Prostate gland (tissue), 2 donors: Measurements from ENCODE around the gene FMNL1. TPM values are rescaled to one million over a fixed set of nuclear protein-coding genes. Genes with fewer than 3 reads are reported as not detected.
A peak's percentile ranks its signal among the peaks of the same experiment; 100 is the strongest.

Source experiments
- DNase-seq: peaks from one replicate; pipeline ENCODE4 v3.0.0-alpha.2; 2019; ENCODE audit warnings: low spot score
- H3K27ac ChIP-seq, 2 donors: fragments of 200-600 bp; sonication (generic); 2 replicates each; pipeline ENCODE4 v1.5.1; 2017 to 2019
- H3K27me3 ChIP-seq: fragments of 200-600 bp; sonication (generic); replicated peaks from 2 replicates; pipeline ENCODE4 v1.5.1; 2019; ENCODE audit not compliant: insufficient read depth
- H3K36me3 ChIP-seq, 2 donors: fragments of 200-600 bp; sonication (generic); 1 replicate in 1 of 2; 2 replicates in 1 of 2; pipeline versions ENCODE4 v1.5.1 to v1.8.1; 2017 to 2019
- H3K4me1 ChIP-seq: fragments of 200-600 bp; sonication (generic); replicated peaks from 2 replicates; pipeline ENCODE4 v1.5.1; 2019
- H3K4me3 ChIP-seq, 2 donors: fragments of 200-600 bp; sonication (generic); 2 replicates each; pipeline ENCODE4 v1.5.1; 2017 to 2019
- H3K9me3 ChIP-seq: fragments of 200-600 bp; sonication (generic); 2 replicates; pipeline ENCODE4 v1.5.1; 2017
- CTCF ChIP-seq, 4 experiments: fragments of 200-600 bp in 2 of 4; fragments of 450-650 bp in 2 of 4; sonication (generic) in 2 of 4; IDR thresholded peaks; 1 replicate in 3 of 4; 2 replicates in 1 of 4; pipeline ENCODE4 v1.5.1; 2016 to 2019; ENCODE audit warnings: antibody characterized with exemption in 4 of 4, mild to moderate bottlenecking in 2 of 4, moderate library complexity in 2 of 4
- POLR2A ChIP-seq: fragments of 450-650 bp; IDR thresholded peaks from one replicate; pipeline ENCODE4 v1.6.1; 2016; ENCODE audit warnings: antibody characterized with exemption, mild to moderate bottlenecking
- POLR2AphosphoS5 ChIP-seq: sonication (generic); formaldehyde crosslinking; IDR thresholded peaks from one replicate; pipeline ENCODE4 v1.6.1; 2017; ENCODE audit warnings: antibody characterized with exemption
- WGBS: methylation state at CpG from one replicate; pipeline ENCODE4 v1.1.5; 2018; 5-methylcytosine and 5-hydroxymethylcytosine counted together
- intact Hi-C: fragments of 100-400 bp; cut with DNase I; formaldehyde crosslinking; loops from one replicate; pipeline ENCODE4 v1.14.2; 2022
- total RNA-seq, 2 donors: library from RNA; depleted of rRNA; stranded (reverse); fragments of >200 nt; gene quantifications; one replicate each; pipeline ENCODE4 v1.1.0, GENCODE V29; 2016

FMNL1 gene
- total RNA-seq = 10 to 100 TPM in 1 of 2 donors, 1 to 10 TPM in 1; 3.6 to 12.2 TPM

DNA sequence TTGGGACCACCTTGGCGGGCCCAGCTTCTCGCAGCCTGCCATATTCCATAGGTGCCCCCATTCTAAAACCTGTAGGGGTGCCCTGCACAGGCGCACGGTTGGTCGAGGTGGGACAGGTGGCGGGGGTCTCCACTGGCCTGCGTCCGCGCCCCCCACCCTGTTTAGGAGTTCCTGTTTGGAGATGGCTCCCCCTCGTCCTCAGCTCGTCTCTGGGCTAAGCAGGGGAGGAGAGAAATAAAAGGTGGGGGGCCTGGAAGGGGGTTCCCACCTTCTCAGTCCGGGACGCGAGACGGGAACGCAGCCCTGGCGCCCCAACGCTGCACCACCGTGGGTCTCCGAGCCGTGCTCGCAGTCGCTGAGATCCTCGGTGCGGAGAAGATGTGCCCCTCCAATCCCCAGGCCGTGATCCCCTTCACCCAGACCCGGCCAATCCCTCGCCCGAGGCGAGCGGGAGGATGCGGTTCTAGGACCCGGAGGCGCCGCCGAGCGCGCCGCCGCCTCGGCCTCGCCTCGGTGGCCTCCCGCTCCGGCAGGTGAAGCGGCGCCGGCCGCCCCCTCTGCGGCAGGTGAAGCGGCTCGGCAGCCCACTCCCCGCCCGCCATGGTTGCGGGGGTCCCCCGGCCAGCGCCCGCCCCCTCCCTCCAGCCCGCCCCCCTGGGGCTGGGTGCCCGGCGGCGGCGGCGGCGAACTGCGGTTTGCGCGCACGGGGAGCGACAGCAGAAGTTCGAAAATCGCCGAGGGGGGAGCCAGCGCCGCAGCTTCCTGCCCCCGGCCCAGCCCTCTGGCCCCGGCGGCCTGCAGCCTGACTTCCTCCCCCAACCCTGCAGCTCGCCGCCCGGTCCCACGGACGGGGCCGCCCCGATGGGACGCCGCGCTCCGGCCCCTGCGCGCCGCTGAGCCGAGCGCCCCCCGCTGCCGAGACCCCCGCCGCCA is at the start of gene FMNL1:
Gene FMNL1 (plus strand): TSS at position 805 of the 933 bp plus-strand sequence. CDS start 240 bp downstream, outside the sequence.
- peak within 1 kb of the TSS; percentile 48 to 54 for H3K4me3 ChIP-seq
- no peak for DNase-seq
- H3K4me1 ChIP-seq = no peaks in the 10 kb centered on the region
- TF ChIP-seq CTCF (IDR thresholded peaks at IDR 0.05) = no peak
- no peak for TF ChIP-seq POLR2AphosphoS5
- no peak for TF ChIP-seq POLR2A
- intact Hi-C loops = no loop called here
- H3K27me3 ChIP-seq = no peaks in the 10 kb centered on the region
- 5% methylated on average over 58 of the region's 98 CpGs for WGBS
- H3K36me3 ChIP-seq = no peaks in the 10 kb centered on the region
- no peaks in the 10 kb centered on the region for H3K9me3 ChIP-seq
- peak within 1 kb of the TSS in 1 of 2 donors; percentile 43 for H3K27ac ChIP-seq

- WGBS = 33% methylated on average over 5 of the region's 5 CpGs
- Histone ChIP-seq H3K9me3 (no peaks in the 10 kb centered on the region), H3K4me1 (peaks cover 8% of the 10 kb centered on the region), H3K27ac (peak overlapping the region; percentile 82 to 84), H3K27me3 (no peaks in the 10 kb centered on the region), H3K4me3 (no peak overlapping the region), H3K36me3 (no peaks in the 10 kb centered on the region)
- TF ChIP-seq POLR2A = no peak
- TF ChIP-seq CTCF (IDR thresholded peaks at IDR 0.05) = no peak
- TF ChIP-seq POLR2AphosphoS5 = no peak
- intact Hi-C loops = no loop called here
- no peak for DNase-seq
Observed at GRCh38 chr17:45172232-45172540, 49.5 kb upstream of the FMNL1 start.

DNA sequence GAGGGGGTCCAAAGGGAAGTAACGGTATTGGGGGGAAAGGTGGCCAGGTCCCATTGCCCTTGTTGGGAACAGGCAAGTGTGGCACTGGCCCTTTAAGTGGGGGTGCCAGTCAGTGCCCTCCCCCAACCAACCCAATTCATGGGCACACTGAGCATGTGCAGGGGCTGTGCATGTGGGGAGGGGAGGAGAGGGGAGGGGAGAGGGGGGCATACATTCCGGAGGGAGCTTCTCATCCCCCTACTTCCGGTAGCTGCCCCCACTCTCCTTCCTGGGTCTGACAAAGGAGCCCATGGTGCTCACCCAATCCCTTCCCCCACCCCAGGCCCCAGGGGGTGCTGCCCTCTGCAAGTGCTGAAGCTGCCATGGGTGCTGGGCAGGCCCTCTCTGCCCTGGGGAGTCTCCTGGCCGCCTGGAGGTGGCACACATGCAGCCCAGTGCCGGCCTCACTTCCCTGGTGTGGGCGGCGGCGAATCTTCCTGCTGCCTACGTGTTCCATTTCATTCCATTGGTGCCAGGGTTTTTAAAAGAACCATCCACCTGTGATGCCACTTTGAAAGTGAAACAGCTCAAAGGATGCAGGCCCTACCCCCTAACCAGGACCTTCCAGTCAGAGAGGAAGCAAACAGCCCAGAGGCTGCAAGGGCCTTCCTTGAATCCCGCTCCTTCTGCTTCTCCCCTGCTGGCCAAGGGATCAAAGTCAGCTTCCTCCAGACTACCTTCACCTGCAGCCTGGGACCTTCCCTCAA is 49.0 kb upstream of the FMNL1 start:
- 20% methylated on average over 10 of the region's 10 CpGs for WGBS
- no peaks in the 10 kb centered on the region for H3K36me3 ChIP-seq
- H3K4me3 ChIP-seq = peak overlapping the region in 1 of 2 donors; percentile 23
- H3K9me3 ChIP-seq = no peaks in the 10 kb centered on the region
- peak overlapping the region; percentile 82 to 84 for H3K27ac ChIP-seq
- no peaks in the 10 kb centered on the region for H3K27me3 ChIP-seq
- intact Hi-C loops = no loop called here
- TF ChIP-seq POLR2A (peak; percentile 33), POLR2AphosphoS5 (peak; percentile 37), CTCF (IDR thresholded peaks at IDR 0.05) (peak in 1 of 4 experiments; percentile 14)
- peaks cover 8% of the 10 kb centered on the region for H3K4me1 ChIP-seq
- DNase-seq = peak; percentile 54

DNA sequence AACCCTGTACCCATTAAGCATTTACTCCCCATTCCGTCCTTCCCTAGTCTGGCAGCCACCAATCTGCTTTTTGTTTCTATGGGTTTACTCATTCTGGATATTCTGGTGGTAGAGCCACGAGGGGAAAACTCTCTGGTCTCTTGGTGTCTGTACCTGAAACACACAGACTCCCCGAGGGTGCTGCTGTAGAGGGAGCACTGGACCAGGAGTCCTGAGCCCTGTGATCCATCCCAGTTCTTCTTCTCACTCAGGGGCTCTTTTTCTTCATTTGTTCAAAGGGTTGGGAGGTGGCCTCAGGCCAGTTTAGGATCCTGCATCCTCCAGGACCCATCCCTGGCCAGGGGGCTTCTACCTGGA is 45.9 kb upstream of the FMNL1 start:
- Histone ChIP-seq H3K9me3 (no peaks in the 10 kb centered on the region), H3K36me3 (no peaks in the 10 kb centered on the region), H3K27me3 (no peaks in the 10 kb centered on the region), H3K4me3 (no peak overlapping the region), H3K27ac (peak overlapping the region; percentile 52 to 58), H3K4me1 (peaks cover 8% of the 10 kb centered on the region)
- no peak for DNase-seq
- intact Hi-C loops = no loop called here
- WGBS = 60% methylated on average over 3 of the region's 3 CpGs
- TF ChIP-seq POLR2A (no peak), CTCF (IDR thresholded peaks at IDR 0.05) (no peak), POLR2AphosphoS5 (no peak)
